HG02610 (cell line): ENCODE measurements around the gene TFAP2E.

Source experiments
- ATAC-seq: cut with Tn5 transposase; IDR thresholded peaks from one replicate; pipeline ENCODE4 v1.9.1; 2021; ENCODE audit warnings: mild to moderate bottlenecking, moderate library complexity; ENCODE audit not compliant: unreplicated experiment

Gene TFAP2E

DNA sequence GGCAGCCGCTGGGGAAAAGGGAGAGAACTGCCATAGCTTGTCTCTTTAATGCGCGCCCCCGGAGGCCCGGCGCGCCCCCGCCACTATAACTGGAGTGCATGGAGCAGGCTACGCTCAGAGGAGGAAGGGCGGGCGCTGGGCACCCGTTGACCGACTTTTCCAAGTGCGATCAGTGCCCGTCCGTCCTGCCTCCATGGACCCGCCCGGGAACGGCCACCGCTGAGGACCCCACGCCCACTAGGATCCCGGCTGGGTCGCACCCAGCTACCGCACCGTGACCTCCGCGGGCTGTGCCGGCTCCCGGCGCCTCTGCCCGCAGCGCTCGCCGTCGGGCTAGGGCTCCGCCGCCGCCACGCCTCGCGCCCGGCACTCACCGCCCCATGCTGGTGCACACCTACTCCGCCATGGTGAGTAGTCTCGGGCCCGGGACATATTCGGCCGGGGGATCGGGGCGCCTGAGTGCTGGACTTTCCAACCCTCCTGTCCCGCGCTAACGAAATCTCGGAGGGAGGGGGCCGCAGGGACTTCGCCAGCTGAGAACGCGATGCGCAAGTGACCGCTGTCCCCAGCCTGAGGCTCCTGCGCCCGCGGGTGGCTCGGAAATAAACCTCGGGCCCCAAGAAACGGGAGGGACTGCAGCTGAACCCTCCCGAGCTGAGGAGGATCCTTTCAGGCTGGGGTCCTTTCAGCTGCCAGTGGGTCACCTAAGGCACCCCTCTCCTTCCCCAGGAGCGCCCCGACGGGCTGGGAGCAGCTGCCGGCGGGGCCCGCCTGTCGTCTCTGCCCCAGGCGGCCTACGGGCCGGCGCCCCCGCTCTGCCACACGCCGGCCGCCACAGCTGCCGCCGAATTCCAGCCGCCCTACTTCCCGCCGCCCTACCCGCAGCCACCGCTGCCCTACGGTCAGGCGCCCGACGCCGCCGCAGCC lies at the start of gene TFAP2E:
Gene TFAP2E, plus strand, starts transcription at position 117 of the 927 bp plus-strand sequence. Its CDS starts 264 bp downstream, at position 381.
- no peak for ATAC-seq

DNA sequence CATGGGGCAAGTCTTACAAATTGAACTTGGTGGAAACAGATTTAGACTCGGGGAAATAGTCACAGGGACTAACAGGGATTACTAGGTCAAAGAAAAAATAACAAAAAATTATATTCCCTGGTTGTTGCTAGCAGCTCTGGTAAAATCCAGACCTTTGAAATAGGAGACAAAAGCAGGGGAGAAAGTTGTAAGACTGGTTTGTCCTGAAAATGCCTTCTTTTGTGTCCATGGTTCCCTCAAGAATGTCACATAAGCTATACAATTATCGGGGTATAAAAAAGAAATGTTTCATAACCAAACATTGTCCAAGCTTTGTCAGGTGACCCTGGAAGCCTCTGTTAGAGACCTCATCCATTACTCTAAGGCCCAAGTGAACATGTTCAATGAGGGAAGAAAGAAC lies 49.0 kb upstream of the TFAP2E start:
- ATAC-seq: no peak

DNA sequence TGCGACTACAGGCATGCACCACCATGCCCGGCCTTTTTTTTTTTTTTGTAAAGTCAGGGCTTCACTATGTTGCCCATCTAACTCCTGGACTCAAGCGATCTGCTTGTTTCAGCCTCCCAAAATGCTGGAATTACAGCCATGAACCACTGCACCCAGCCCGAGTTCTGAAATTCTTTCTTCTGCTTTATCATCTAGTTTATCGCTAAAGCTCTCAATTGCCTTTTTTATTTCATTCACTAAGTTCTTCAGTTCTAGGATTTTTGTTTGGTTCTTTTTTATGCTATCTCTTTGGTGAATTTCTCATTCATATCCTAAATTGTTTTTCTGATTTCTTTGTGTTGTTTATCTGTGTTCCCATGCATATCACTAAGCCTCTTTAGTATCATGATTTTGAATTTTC lies 42.9 kb upstream of the TFAP2E start:
- no peak for ATAC-seq

DNA sequence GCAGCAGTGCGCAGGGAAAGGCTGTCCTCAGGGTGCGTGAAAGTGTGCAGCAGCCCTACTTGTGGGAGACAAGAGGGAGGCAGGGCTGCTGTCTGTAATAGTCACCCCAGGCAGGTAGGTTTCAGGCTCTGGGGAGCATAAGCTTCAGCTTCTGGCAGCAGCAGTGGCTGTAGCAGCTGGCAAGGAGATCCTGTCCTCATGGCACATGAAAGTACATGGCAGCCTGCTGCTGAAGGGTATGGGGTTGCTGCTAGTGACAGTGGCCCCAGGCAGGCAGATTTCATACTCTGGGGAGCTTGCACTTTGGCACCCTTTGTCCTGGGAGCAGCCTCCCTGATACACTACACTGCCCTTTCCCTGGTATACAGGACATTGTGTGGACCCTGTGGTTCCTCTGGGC lies 42.2 kb upstream of the TFAP2E start:
- no peak for ATAC-seq

DNA sequence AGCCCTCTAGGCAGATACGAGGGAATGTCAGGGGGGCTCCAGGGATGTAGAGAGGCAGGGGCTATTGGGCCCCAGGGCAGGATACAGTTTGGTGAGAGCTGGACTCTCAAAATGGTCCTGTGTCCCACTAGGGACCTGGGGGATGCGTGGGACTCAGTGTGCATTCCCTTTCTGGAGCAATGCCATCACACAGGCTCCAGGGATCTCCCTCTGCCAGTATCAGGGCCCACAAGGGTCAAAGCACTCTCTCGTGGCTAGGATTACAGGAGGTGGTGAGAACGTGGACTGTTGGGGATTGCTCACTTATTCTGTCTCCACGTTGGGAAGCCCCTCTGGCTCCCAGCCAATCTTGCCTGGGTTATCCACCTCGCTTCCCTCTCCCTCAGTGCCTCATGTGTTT lies 41.7 kb upstream of the TFAP2E start:
- no peak for ATAC-seq

DNA sequence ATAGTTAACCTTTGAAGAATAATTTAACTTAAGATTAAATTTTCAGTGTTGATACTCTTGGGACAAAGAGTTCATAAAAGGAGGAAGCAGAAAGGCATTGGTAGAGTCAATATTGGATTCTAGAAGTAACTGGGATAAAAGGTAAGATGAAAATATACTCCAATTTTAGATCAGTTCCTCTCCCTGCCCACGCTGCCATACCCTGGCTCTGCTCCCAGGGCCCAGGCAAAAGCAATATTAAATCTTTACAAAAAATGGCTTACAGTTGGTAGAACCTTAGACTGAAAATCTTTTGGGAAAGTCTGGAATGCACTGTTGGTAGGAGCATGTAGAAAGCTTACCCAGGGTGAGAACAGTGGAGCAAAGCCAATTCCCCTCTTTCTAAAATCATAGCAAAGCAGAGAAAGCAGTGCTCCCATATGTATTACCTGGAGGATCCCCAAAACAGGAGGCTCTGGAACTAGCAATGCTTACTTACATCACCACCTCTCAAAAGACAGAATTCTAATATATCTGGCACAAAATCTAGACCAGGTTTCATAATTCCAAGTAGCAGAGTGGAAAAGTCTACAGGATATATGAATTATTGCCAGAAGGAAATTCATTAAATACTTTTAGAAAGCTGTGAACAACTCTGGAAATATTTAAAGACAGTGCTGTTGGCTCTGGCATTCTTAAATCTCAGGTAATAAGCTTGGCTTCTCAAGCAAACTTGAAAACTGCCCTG lies 40.5 kb upstream of the TFAP2E start:
- ATAC-seq: no peak

DNA sequence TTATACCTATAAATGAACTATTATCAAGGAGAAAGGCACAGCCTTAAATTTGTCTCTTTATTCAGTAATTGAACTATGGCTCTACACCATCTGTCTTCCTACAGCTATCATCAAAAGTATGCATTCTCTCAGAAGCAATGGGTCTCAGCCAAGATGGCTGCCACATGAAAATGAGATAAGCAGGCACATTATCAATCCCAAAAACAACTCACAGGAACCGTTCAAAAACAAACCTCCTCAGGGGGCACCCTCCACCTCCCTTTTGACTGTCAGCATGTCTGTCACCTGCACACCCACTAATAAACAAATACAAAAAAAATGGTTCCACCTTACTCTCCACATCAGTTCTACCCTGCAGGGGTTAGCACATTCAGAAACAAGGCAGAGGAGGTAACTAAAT lies 39.5 kb upstream of the TFAP2E start:
- ATAC-seq: no peak

DNA sequence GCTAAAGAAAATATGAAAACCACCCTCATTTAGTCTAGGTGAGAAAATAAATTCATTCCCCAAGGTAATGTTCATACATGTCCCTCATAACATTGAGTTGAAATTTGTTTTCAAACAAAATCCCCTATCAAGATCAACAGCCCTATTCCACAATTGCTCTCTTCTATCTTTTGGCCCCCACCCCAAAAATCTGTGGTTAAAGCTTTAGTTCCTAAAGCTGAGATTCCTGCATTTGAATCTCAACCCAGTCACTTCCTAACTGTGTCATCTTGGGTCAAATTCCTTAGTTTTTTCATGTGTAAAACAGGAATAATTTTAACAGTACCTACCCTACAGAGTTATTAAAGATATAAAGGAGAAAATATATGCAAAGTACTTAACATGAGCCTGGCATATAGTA lies 37.9 kb upstream of the TFAP2E start:
- no peak for ATAC-seq

DNA sequence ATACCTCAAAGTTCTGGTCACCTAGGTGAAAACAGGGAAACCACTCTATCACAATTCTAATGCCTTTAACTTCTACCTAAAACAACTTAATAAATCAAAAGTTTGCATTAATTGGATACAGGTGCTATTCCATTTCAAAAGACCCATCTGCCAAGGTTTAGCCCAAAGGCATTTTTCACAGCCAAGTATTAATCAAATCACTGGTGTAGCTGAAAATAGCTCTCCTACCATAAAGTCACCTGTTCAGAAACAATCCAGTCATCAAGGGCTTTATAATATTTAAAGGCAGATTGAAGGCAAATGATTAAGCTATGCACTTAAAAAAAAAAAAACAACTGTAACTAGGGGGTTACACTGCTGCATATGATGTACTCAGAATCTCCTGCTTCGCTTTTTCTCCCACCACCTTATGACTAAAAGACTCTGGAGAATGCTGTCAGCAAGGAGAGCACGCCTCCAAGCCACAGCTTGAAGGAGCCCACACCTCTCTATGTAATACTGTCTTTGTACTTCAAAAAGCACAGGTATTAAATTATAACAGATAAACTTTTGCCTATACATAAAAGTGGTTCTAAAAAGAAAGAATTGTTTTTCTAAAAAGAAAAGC lies 36.5 kb upstream of the TFAP2E start:
- ATAC-seq: no peak

DNA sequence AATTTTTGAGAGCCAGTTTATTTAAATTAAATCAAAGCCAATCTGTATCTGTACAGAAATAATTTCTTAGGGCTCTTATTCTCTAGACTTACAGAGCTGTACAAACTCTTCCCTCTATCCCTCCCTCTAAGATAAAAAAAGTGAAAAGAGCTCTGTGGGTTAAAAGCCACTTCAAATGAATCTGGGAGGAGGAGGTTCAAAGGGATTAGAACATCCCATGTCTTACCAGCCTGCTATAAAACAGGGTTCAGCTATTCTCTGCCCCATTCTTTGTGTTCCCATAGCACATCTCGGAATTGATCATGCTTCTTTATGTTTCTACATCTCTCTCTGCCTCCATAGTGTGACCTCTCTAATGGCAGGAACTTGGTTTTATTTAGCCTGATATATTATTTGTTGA lies 35.3 kb upstream of the TFAP2E start:
- no peak for ATAC-seq

DNA sequence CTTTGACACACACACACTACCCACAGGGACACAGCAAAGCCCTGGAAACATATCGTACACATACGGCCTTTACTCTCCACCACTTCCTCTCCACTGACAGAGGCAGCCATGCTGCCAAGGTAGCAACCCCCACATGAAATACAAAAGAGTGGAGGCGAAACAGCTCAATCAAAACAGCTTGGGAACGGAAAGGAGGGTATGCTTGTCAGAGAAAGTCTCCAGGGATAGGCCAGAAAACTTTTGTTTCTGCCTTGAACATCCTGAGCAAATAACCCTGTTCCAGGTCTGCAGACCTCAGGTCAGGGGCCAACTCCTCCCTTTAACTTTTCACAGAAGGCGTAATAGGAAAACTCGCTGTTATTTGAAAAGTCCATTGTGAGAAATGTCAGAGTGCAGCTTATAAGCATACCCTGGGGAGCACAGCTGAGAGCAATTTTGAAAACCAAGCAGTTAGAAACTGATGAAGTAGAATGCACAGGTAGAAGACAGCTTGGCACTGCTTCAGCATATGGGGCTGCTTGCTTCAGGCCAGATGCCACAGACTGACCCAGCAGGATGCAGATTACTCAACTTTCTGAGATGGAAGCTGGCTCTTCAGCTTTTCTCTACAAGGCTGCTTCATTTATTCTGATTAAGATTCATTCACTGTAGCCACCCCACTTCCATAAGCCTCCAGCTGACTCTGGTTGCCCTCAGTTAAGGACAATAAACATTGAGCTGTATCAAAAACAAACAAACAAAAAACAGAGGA lies 33.9 kb upstream of the TFAP2E start:
- peak; percentile 39 for ATAC-seq

DNA sequence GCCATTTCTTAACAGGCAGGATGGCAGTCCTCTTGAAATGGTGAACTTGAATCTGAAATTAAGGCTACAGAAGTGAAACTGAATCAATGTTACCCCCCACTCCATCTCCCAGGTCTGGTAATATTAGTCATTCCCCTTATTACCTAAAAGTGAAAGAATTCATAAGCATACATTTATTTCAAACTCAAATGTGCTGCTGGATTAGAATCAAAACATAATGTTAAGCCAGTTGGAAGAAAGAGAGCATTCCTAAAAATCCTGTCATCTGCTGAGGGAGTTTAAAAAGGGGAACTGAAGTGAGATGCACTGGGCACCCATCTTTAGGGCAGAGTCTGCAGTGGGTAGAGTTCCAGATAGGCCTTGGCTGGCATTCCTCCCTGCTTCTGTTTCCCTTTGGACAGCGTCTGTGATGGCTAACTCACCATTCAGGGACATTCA lies 33.3 kb upstream of the TFAP2E start:
- ATAC-seq: no peak

DNA sequence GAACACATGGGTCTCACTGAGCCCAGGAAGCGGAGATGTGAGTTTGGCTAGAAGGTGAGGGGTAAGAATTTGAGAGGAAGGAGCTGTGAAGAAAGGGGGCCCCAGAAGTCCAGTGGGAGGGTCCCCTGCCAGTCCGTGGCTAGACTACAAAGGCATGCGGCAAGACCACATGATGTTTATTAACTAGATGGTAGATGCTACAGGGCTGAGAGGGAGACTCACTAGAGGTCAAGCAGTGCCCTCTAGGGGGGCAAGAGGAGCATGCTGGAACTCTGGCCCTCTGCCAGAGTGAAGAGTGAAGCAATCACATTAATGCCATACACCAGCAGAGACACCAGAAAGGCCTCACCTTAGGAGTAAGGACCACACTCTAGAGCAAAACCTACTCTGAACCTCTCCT lies 28.1 kb upstream of the TFAP2E start:
- no peak for ATAC-seq

DNA sequence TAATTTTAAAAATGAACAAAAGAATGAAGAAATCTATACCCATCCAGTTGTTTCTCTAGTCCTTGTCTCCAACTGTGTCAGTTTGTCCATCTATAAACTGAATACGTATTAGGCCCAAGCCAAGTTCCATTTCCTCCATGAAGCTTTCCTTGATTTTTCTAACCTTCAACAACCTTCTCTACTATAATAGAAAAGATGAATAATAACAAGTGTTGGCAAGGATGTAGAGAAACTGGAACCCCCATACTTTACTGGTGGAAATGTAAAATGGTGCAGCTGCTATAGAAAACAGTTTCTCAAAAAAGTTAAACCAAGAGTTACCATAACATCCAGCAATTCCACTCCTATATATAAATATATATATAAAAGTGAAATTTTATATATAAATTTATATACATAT lies 26.5 kb upstream of the TFAP2E start:
- ATAC-seq: no peak

DNA sequence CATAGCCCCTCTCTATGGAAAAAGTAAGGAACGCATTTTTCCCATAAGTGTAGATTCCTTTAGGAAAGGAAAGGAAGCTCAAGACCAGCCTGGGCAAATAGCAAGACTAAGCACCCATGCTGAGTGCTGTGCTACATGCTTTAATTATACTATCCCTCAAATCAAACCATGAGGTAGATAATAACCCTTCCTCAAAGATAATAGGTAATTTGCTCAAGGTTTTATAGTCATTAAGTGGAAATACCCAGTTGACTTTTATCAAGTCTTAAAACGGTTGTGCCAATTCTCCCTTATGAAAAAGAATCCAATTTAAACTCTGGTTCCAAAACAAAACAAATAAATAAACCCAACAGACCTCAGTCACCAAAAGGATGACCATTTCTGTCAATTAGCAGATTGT lies 19.3 kb upstream of the TFAP2E start:
- ATAC-seq: no peak

DNA sequence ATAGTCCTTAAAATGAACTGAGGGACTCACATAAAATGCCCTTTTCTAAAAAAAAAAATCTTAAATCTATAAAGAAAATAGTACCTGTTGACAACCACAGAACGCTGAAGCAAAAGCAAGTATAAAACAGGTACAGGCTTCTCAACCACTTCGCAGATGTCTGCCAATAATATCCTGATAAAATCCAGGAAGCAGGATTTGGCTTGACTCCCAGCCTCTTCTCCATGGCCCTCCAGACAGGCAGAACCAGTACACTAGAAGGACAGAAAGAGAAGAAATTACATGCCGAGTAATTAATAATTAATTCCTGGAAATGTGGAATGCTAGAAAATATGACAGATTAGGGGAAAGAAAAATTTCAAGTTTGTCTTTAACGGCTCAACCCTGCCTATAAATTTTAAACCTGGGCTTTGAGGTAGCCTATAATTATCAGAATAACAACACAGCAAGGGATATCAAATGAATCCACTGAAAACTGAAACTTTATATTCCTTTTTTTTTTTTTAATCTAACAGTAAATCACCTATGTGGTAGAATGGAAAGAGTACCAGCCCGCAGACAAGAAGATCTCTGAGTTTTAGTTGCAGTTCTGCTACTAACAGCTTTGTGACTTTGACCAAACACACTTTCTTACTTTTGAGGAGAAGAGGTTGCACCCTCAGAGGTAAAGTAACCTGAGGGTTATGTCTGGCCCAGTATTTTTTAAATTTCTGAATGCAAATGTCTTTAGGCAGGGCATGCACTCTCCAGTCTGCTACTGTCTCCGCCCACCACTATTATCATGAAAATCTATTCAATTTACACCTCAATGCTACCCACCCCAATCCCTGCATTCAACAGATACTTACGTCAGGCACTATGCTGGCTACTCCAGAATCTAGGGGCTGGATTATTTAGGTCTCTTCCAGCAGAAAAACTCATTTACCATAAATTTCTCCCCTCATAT lies 18.6 kb upstream of the TFAP2E start:
- ATAC-seq: no peak

DNA sequence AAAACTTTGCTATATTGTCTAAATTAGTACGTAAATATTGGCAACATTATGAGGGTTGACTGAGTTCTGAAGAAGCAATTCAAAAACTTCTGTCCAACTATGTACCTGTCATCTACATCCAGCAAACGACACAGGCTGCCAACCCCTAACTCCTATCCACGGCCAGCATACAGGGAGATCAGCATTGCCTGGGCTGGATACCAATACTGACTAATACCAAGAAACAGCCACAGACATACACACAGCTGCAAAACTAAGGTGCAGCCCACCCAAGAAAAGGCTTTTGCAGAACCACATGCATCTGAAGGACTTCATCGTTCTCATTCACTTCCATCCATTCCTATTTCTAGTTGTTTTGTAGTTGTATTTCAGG lies 17.9 kb upstream of the TFAP2E start:
- ATAC-seq: no peak

DNA sequence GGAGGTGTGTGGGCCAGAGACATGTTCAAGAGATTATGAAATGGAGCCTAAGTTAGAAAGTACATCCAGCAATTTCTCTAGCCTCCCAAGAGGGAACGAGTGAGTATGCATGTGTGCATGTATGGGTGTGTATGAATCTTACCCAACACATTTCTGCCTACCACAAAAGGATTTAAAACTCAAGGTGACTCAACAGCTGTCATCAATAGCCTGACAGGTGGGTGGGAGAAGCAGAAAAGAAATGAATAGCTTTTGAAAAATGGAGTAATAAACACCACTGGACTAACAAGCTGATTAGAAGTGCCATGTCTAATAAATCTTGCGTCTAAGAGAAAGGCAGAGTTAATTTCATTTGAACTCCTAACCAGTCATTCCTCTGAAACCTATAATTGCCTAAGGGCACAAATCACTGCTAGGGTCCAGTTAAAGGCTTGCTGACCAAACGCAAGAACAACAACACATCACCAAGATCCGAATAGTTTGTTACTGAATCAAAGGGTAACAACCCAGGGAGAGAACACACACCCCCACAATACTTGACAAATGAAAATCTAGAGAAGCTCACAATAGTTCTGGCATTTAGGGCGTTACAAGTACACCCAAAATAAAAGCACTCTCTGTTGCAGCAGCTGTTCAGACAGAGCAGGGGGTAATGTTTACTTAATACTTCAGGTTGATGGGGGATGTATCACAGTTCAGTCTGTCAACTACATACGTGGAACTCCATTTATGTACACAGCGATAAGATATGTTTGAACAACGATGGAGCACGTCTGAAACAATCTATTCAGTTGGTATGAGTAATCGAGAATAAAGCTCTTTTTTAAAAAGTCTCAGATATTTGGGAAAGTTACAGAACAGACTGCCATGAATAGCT lies 17.3 kb upstream of the TFAP2E start:
- ATAC-seq: no peak
